Islet of Langerhans (tissue), 1 donor: ENCODE results near the gene GLIPR1.
A peak's percentile ranks its signal among the peaks of the same experiment; 100 is the strongest.
"Not testable (repeated sequence)": the region's sequence is repeated elsewhere in the genome, so short reads cannot be mapped to it uniquely, and the experiment has no call there.

Experiments used
- FAIRE-seq: peaks from one replicate; lab custom pipeline; 2011; peaks lifted over from hg19 to GRCh38; lab: Jason Lieb, UNC

GLIPR1 gene

DNA sequence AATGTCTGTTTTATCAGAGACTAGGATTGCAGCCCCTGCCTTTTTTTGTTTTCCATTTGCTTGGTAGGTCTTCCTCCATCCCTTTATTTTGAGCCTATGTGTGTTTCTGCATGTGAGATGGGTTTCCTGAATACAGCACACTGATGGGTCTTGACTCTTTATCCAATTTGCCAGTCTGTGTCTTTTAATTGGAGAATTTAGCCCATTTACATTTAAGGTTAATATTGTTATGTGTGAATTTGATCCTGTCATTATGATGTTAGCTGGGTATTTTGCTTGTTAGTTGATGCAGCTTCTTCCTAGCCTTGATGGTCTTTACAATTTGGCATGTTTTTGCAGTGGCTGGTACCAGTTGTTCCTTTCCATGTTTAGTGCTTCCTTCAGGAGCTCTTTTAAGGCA, 40.7 kb downstream of the GLIPR1 start:
- FAIRE-seq: not testable (repeated sequence)

DNA sequence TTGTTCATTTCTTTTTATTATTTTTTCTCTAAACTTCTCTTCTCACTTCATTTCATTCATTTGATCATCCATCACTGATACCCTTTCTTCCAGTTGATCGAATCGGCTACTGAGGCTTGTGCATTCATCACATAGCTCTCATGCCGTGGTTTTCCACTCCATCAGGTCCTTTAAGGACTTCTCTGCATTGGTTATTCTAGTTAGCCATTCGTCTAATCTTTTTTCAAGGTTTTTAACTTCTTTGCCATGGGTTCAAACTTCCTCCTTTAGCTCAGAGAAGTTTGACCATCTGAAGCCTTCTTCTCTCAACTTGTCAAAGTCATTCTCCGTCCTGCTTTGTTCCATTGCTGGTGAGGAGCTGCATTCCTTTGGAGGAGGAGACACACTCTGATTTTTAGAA, 41.6 kb downstream of the GLIPR1 start:
- FAIRE-seq: not testable (repeated sequence)

DNA sequence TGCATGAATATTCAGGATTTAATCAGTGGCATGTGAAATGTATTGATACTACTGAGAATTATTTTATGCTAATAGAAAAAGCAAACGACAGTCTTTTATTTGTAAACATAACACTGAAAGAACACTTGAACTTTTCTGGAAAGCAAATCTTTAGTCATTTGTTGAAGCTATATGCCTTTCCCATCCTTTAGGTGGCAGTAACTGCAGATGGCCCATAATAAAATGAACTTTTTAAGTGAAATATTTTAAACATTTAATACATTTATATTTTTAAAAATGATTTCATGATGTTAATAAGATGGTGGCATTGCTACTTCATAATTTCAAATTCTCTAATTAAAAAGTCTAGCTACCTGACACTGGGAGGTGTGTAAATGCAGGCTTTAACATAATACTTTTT, 44.7 kb downstream of the GLIPR1 start:
- no peak for FAIRE-seq

DNA sequence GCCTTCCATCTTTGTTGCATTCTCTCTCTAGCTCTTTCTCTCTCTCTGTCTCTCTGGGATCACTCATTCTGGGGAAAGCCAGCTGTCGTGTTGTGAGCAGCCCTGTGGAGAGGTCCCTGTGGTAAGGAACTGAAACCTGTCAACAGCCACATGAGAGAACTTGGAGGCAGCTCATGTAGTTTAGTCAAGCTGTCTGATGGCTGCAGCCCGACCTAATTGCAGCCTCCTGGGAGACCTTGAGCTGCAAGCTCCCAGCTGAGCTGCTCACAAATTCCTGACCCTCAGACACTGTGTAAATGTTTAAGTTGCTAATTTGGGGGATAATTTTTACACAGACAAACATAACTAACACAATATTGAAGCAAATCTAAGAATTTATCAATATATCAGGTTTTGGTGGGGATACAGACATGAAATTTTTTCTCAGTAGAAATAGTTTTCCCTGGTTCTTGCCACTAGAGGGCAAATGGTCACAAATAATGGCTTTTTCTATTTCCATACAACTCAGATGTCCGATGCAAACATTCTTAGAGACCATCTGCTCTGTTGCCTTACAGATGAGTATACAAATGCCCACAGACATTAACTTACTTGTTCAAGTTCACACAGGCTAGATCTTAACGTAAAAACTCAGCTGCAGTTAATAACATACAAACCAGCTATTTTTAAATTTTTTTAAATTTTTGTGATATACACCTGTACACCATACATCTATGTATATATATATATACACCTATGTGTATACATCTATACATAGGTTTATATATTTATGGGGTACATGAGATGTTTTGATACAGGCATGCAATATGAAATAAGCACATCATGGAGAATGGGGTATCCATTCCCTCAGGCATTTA, 46.3 kb downstream of the GLIPR1 start:
- peak; percentile 96 for FAIRE-seq

DNA sequence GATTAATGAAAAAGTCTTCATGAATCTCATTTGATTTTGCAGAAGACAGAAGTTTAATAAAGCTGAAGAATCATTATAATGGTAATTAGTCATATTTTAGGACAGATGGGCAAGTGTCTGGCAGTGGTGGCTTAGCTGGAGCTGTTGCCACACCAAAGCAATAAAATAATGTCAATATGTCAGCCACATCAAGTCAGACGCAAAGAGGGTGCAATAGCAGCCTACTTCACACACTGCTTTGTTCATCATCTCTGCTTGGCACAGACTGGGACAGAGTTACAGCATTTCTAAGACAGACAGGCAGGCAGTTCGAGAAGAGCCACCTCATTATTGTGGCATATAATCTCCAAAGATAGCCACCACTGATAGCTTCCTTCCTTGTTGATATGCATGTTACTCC, 47.7 kb downstream of the GLIPR1 start:
- FAIRE-seq: no peak

DNA sequence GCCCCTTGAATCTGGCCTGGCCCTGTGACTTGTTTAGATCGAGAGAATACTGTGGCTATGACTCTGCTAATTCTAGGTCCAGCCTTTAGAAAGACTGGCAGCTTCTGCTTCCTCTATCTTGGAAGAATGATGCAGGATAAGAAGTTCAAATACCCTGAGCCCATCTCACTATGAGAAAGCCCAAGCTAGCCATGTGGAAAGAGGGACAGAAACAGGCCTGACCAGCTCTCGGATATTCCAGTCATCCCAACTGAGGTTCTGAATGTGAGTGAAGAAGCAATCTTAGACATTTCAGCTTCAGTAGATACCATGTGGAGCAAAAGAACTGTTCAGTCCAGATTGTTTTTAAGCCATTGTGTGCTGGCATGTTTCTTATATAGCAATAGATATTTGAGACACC, 48.1 kb downstream of the GLIPR1 start:
- no peak for FAIRE-seq

DNA sequence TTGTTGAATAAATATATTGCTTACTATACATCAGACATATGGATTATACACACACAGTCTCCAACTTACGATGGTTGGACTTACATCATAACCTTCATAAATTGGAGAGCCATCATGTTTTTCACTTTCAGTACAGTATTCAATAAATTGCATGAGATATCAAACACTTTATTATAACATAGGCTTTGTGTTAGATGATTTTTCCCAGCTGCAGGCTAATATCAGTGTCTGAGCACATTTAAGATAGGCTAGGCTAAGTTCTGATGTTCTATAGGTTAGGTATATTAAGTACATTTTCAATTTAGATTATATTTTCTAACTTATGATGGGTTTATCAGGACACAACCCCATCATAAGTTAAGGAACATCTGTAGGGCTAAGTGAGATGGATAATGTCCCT, 48.8 kb downstream of the GLIPR1 start:
- FAIRE-seq: no peak

DNA sequence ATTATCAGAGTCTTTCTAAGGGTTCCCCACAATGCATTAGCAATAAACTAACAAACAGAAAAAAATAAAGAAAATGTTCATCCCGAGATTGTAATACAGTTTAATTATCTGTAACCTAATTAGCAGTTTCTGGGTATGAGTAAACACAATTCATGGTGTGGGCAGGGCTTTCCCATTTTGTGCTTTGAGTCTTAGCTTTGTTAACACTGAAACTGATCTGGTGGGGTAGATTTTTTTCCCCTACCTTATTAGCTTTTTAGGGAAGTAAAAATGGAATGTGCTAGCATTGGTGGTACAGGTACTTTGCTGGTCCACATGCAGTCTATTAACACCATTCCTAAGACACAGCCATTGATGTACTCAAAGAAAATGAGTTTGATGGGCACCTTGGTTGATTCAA, 49.3 kb downstream of the GLIPR1 start:
- FAIRE-seq: no peak

DNA sequence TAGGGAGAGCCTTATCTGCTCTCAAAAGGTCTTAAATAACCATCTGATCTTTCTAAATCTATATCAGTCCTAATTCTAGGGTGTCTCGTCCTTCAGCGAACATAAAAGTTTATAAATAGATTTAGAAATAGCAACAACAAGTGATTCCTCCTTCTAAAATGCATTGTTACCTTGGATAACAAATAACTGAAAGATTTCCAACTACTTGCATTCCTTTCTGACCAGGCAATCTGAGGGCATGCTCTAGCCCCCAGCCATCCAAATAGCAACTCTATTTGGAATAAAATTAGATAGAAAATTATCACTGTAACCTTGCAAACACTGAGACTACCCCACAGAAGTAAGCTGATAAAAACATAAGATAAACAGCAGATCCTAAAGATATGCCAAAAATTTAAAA, 52.7 kb downstream of the GLIPR1 start:
- no peak for FAIRE-seq

DNA sequence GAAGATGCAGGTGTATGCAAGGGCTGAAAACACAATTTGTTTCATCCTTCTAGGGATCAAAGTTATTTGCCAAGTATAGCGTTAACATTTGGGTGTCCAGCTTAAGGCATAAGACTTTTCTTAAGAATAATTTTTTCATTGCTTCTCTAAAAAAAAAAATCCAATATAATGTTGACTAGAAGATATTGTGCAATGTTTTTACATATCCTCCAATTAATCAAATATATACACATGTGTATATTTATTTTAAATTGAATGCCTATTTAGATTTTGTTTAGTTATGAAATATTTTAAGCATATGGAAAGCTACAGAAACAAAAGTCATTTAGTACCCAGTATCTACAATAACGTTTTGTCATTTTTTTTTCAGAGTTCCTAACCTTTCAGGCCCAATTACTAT, 59.3 kb downstream of the GLIPR1 start:
- FAIRE-seq: no peak

DNA sequence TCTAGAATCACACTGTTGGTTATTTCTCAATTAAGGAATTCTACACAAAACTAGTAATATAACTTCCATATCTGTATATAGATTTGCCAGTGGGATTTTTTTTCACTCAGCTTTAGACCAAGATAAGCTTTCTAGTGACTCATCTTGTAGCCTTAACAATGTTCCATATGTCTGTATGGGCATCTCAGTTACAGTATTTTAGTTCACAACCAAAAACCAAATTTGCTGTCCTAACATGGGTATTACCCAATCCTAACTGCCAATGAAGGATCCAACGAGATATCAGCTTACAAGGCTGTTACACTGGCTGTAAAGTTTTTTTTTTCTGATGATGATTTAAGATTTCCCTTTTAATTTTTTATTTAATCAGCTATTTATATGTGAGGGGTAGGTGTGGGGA, 62.4 kb downstream of the GLIPR1 start:
- no peak for FAIRE-seq

DNA sequence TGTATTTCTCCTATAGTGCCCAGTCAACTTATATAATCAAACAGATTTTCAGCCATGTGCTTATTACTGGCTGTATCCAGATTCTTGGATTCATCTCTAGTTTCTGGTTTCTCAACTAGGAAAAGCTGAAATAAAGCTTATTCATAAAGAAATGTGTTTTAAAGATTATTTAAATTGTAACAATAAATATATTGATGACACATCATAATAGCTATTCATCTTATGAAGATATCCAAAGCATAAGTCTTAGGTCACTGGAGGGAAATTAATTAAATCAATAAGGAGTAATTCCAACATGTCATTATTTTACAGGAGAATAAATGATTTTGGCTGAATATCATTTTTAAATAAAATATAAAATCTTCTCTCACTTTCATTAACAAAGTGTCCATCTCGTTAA, 63.0 kb downstream of the GLIPR1 start:
- FAIRE-seq: no peak

DNA sequence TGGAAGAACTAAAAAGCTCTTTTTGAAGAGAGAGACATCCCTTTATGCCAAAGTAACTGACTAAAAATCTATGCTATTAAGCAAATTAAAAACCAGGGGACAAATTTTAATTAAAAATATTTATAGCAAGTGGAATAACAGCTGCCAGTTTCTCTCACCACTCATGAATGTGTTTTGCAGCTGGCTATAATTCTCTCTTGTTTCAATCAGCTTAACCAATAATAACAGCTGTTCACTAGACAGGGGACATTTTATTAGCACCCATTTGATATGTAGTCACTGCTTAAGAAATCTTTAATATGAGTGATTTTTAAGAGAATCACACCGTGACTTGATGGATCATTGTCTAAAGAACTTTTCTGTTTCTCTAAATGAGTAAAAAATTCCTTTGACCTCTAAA, 65.1 kb downstream of the GLIPR1 start:
- FAIRE-seq: no peak

DNA sequence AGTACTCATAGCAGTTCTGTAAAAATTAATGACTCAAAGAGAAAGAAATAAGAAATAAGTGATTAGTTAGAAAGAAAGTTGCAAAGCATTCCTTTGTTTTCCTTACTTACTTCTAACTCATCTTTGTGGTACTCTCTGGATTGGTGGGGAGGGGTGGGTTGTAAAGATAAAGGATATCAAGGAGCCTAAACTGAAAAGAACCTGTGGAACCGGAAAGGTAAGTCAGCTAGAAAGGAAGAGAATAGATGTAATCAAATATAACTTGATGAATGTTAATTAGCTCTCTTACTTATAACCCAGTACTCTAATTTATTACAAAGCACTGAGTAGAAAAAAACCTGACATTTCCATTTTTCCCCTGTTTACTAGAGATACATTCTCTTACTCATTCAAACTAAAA, 68.3 kb downstream of the GLIPR1 start:
- FAIRE-seq: no peak

DNA sequence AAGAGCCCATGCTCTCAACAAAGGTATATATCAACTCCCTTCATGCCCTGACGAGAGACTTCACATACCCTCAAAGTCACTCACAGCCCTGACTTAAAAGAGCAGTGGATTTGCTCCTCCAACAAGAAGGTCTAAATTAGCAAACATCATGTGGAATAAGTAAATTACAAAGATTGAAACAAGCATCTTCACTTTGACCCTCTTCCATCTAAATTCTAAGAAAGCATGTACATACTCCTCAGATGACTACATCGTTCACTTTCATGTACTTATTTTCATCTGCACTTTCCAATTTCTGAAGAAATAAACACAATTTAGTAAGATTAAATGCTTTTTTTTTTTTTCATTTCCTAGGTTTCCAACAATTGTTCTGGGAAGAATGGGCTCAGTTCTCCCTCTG, 69.4 kb downstream of the GLIPR1 start:
- no peak for FAIRE-seq

DNA sequence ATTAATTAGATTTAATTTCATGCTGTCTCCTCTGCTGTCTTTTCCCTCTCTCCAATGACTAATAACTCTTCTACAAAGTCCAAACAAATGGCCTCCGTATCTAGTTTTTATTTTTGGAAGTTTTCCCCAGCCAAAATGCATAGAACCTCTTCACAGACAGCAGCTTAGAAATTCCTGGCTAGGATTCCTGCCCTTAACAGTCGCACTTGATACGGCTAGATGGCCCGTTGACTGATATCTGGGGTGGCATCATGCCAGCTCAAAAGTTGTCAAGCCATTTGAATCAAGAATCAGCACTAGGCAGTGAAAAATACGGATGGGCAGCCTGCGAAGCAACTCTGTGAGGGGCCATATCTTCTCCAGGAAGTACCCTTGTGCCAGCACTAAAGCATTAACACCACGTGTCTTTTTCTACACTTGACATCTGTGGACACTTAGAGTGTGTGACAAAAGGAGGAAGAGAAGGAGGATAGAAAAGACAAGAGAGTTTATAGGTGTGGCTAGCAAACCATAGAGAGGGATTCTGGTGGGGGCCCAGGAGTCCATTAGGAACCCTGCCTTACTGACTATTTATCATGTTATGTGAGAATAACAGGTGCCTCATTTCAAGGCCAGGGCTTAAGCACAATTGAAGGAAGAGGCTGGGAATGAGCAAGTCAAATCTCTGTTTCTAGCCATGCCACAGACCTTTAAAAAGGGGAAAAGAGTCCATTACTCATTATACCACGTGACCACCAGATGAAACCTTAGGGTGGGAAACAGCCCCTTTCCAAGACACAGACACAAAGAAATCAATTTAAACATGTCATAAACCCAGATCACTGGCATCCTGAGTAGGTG, 70.1 kb downstream of the GLIPR1 start:
- FAIRE-seq: no peak

DNA sequence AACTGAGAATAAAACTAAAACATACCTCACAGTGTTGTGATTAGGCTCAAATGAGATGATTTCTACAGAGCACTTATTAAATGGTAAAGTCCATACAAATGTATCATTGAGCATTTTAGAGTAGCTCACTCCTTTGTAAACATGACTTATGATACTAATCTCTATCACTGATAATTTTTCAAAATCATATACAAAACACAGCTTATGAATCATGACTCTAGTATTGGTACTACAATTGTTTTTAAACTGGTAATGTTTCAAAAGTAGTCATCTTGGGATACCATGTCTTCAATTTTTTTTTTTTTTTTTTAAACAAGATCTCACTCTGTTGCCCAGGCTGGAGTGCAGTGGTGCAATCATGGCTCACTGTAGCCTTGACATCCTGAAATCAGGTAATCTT, 70.9 kb downstream of the GLIPR1 start:
- FAIRE-seq: no peak

DNA sequence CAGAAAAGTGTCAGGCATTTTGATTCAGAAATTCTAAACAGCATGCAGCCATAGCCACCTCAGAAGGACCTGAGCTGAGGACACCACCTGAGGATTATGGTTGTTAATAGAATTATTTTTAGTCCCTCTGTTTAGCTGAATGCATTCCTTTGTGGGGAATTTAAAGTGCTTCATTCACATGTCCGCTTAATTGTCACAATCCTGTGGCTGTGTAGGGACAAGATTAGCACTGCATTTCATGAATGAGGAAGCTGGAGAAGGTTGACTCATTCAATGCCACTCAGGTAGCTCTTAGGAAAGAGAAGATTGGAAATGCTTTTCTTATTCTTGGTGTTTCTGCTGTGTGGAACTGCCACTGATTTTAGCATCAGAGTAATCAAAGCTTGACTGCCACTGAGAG, 72.8 kb downstream of the GLIPR1 start:
- no peak for FAIRE-seq
